Measurements from ENCODE around the gene KIF26B. TPM values are rescaled to one million over a fixed set of nuclear protein-coding genes. Genes with fewer than 3 reads are reported as not detected.

Gene KIF26B
- total RNA-seq, 4 donors from 2014 or later: 3.6 to 7.0 (median 5.2) TPM

- H3K4me3 ChIP-seq: no peak overlapping the region
- WGBS: 80% methylated on average over 7 of the region's 7 CpGs
- DNase-seq (ENCODE audit: low spot score in 2 of 2): no peak
- TF ChIP-seq, protein P1, sequence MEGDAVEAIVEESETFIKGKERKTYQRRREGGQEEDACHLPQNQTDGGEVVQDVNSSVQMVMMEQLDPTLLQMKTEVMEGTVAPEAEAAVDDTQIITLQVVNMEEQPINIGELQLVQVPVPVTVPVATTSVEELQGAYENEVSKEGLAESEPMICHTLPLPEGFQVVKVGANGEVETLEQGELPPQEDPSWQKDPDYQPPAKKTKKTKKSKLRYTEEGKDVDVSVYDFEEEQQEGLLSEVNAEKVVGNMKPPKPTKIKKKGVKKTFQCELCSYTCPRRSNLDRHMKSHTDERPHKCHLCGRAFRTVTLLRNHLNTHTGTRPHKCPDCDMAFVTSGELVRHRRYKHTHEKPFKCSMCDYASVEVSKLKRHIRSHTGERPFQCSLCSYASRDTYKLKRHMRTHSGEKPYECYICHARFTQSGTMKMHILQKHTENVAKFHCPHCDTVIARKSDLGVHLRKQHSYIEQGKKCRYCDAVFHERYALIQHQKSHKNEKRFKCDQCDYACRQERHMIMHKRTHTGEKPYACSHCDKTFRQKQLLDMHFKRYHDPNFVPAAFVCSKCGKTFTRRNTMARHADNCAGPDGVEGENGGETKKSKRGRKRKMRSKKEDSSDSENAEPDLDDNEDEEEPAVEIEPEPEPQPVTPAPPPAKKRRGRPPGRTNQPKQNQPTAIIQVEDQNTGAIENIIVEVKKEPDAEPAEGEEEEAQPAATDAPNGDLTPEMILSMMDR (IDR thresholded peaks at IDR 0.05): no peak
- no peak for TF ChIP-seq POLR2AphosphoS5 (IDR thresholded peaks at IDR 0.05)
- TF ChIP-seq EP300 (IDR thresholded peaks at IDR 0.05): no peak
- TF ChIP-seq POLR2A (IDR thresholded peaks at IDR 0.05): no peak
- H3K4me1 ChIP-seq: no peaks in the 10 kb centered on the region
- no peaks in the 10 kb centered on the region for H3K9me3 ChIP-seq
- H3K27ac ChIP-seq: no peak overlapping the region
- H3K27me3 ChIP-seq: no peaks in the 10 kb centered on the region
- H3K36me3 ChIP-seq: no peaks in the 10 kb centered on the region
These were observed 320.3 kb downstream of the KIF26B start for GRCh38 chr1:245475126-245475525.

GRCh38 chr1:245475961-245476516 lies 321.3 kb downstream of the KIF26B start:
- Histone ChIP-seq H3K36me3 (no peaks in the 10 kb centered on the region), H3K4me1 (no peaks in the 10 kb centered on the region), H3K27me3 (no peaks in the 10 kb centered on the region), H3K4me3 (no peak overlapping the region), H3K9me3 (no peaks in the 10 kb centered on the region), H3K27ac (no peak overlapping the region)
- no peak for DNase-seq (ENCODE audit: low spot score in 2 of 2)
- TF ChIP-seq EP300 (IDR thresholded peaks at IDR 0.05) (no peak), POLR2AphosphoS5 (IDR thresholded peaks at IDR 0.05) (no peak), POLR2A (IDR thresholded peaks at IDR 0.05) (no peak)
- TF ChIP-seq, protein P1 (IDR thresholded peaks at IDR 0.05): no peak
- WGBS: 76% methylated on average over 6 of the region's 6 CpGs

GRCh38 chr1:245477941-245478340 lies 323.2 kb downstream of the KIF26B start:
- DNase-seq (ENCODE audit: low spot score in 2 of 2): no peak
- 88% methylated on average over 8 of the region's 8 CpGs for WGBS
- Histone ChIP-seq H3K36me3 (no peaks in the 10 kb centered on the region), H3K27me3 (no peaks in the 10 kb centered on the region), H3K4me1 (no peaks in the 10 kb centered on the region), H3K4me3 (no peak overlapping the region), H3K9me3 (no peaks in the 10 kb centered on the region), H3K27ac (no peak overlapping the region)
- TF ChIP-seq, protein P1 (IDR thresholded peaks at IDR 0.05): no peak
- TF ChIP-seq POLR2A (IDR thresholded peaks at IDR 0.05) (no peak), POLR2AphosphoS5 (IDR thresholded peaks at IDR 0.05) (no peak), EP300 (IDR thresholded peaks at IDR 0.05) (no peak)

- Histone ChIP-seq H3K36me3 (no peaks in the 10 kb centered on the region), H3K27ac (no peak overlapping the region), H3K4me1 (no peaks in the 10 kb centered on the region), H3K27me3 (no peaks in the 10 kb centered on the region), H3K4me3 (no peak overlapping the region), H3K9me3 (no peaks in the 10 kb centered on the region)
- TF ChIP-seq EP300 (IDR thresholded peaks at IDR 0.05) (no peak), POLR2A (IDR thresholded peaks at IDR 0.05) (no peak), POLR2AphosphoS5 (IDR thresholded peaks at IDR 0.05) (no peak)
- TF ChIP-seq, protein P1 (IDR thresholded peaks at IDR 0.05): no peak
- no peak for DNase-seq (ENCODE audit: low spot score in 2 of 2)
- WGBS: 92% methylated on average over 6 of the region's 6 CpGs
These were observed 325.8 kb downstream of the KIF26B start for GRCh38 chr1:245480393-245481120.

DNA sequence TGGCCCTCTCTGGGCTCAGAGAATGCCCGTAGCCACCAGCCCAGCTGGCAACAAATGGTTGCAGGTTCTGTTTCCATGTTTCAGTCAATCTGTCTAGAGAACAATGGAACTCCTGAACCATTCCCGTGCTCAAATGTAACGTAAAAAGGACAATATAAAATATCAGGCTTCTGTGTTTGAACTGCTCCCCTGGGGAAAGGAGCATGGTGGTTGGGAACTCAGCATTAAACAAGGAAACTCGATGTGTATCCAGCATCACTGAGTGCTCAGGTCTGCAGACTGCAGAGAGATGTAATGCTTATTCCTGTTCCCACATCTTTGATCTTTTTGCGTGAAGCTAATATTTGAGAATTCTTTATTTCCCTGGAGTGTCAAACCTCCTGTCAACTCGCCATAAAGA lies 326.5 kb downstream of the KIF26B start:
- Histone ChIP-seq H3K9me3 (no peaks in the 10 kb centered on the region), H3K27ac (no peak overlapping the region), H3K36me3 (no peaks in the 10 kb centered on the region), H3K4me1 (no peaks in the 10 kb centered on the region), H3K27me3 (no peaks in the 10 kb centered on the region), H3K4me3 (no peak overlapping the region)
- WGBS: 64% methylated on average over 6 of the region's 6 CpGs
- TF ChIP-seq POLR2A (IDR thresholded peaks at IDR 0.05): no peak
- no peak for TF ChIP-seq EP300 (IDR thresholded peaks at IDR 0.05)
- TF ChIP-seq, protein P1 (IDR thresholded peaks at IDR 0.05): no peak
- no peak for TF ChIP-seq POLR2AphosphoS5 (IDR thresholded peaks at IDR 0.05)
- no peak for DNase-seq (ENCODE audit: low spot score in 2 of 2)

Data from suprapubic skin (tissue), 4 donors.